GM21528 (cell line): ENCODE results near the gene IL34.
"Not testable (repeated sequence)": the region's sequence is repeated elsewhere in the genome, so short reads cannot be mapped to it uniquely, and the experiment has no call there.

Experiments
- ATAC-seq: cut with Tn5 transposase; IDR thresholded peaks from one replicate; pipeline ENCODE4 v1.9.1; 2021; ENCODE audit warnings: mild to moderate bottlenecking, moderate library complexity; ENCODE audit not compliant: unreplicated experiment, low FRiP score

IL34 gene

DNA sequence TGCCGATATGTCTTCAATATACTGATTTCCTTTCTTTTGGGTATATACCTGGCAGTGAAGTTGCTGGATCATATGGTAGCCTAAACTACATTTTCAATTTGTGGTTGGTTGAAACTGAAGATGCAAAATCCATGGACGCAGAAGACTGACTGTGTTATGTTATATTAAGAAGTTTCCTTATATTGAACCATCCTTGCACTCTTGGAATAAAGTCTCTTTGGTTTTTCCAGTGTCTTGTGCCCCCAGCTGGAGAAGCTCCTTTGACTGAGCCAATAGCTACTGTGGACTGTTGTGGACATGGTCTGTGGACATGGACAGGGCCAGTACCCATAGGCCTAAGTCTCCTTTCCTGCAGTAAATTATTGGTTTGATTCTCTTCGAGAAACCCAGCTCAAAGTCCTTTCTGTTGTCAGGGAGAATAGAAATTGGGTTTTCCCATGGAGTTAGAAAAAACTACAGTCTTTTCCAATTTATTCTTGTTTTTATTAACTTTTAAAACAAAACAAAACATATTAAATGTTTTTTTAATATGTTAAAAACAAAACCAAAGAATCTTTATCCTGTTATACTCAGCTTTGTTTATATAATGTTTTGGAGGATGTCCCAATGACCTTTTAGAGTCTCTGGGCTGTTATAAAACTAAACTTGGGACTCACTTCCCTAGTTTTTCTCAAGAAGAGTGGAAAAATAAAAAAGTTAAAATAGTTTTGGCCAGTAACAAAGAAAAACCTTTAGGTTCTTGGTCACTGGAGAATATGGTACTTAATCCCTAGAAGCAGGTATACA lies 15.2 kb upstream of the IL34 start:
- no peak for ATAC-seq

DNA sequence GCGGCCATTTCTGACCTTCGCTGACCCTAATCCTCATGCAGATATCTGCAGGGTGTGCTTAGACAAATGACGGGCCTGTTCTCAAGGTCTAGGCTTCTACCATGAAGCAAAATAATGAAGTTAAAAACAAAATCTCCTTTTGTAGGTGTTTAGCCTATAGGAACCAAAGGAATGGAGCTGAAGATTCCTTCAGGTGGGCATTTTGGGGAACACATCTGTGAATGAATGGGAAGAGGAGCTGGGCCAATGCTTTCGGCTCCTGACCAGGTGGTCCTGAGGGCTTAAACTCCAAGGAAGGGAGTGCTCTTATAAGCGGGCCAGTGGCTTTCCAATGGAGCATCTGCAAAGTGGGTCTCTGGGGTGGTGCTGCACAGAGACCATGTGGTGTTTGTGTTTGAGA lies 14.1 kb upstream of the IL34 start:
- ATAC-seq = no peak

DNA sequence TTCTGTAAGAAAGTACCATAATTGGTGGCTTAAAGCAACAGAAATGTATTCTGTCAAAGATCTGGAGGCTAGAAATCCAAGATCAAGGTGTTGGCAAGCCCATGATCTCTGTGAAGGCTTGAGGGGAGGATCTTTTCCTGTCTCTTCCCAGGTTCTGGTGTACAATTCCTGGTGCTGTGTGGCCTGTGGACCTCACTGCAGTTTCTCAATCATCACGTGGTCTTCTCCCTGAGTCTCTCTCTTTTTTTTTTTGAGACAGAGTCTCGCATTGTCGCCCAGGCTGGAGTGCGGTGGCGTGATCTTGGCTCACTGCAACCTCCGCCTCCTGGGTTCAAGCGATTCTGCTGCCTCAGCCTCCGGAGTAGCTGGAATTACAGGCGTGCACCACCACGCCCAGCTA lies 12.7 kb upstream of the IL34 start:
- not testable (repeated sequence) for ATAC-seq

DNA sequence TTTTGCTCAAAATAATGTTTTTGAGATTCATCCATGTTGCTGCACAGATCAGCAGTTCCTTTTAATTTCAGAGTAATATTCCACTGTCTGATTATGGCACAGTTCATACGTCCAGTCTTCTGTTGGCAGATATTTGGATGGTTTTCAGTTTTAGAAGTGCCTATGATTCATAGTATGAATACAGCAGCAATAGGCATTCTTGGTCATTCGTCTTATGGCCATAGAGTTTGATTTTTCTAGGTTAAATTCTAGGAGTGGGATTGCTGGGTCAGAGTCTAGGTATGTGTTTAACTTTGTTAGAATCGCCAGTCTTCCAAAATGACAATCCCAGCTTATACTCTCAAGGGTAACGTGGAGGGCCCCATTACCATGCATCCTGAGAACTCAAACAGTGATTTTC lies 11.5 kb upstream of the IL34 start:
- no peak for ATAC-seq

DNA sequence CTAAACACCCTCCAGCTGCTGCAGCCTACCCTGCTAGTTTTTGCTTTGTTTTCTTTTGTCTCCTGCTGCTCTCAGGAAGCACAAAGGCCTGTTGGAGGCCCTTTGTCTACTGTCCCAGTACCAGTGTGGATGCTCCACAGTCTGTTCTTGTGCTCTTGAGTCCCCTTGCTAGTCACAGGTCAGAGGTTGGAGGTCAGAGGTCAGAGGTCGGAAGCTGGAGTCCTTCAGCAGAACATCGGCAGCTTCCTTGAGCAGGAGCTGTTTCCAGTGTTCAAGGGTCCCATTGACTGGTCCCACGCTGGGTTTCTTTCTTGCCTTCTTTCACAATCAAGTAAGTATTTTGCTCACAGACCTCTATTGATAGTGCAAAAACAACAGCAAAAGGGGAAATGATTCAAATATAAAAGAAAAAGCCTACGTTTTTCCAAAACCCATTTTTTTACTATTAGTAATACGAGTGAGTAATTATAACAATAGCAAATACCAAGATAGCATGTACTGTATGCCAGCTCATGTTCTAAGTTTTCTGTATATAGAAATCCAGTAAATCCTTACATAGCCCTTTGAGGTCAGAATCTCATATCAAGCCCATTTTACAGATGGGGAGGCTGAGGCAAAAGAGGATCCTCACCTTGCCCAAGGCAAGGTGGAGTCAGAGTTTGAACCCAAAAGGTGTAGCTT lies 10.9 kb upstream of the IL34 start:
- no peak for ATAC-seq

DNA sequence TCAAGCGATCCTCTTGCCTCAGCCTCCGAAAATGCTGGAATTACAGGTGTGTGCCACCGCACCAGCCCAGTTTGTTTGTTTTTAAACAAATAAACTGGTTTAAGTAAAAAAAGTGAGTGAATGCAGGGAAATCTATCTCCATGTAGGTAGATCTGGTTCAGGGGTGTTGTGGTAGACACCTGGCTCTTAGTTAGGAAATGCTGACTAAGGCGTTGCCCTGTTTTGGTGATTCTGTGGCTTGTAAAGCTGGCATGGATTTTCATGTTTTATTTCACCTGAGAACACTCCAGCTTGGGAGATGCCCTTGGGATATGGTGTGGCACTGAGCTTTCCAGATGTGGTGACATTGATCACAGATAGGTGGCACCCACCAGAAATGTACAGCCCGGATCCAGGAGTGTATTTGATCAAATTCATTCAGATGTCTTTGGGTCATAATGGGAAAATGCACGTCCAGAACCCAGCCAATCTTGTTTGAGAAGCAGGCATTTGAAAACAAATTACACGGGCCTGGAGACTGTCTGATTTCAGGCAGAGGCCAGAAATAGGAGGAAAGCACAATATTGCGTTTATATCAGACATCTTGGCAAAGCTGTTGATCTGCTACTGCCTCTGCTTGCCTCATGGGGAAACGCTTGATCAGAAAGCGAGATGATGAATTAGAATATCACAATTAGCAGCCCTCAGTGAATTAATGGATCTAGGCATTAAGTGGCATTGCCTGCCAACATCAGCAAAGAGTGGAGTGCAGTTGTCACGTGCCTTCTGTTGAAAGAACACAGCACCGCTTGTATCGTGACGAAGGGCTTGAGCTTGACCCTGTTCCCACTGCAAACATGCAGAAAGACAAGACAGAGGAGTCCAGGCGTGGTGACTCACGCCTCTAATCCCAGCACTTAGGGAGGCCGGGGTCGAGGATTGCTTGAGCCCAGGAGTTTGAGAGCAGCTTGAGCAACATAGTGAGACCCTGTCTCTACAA lies 7.3 kb upstream of the IL34 start:
- ATAC-seq = no peak

DNA sequence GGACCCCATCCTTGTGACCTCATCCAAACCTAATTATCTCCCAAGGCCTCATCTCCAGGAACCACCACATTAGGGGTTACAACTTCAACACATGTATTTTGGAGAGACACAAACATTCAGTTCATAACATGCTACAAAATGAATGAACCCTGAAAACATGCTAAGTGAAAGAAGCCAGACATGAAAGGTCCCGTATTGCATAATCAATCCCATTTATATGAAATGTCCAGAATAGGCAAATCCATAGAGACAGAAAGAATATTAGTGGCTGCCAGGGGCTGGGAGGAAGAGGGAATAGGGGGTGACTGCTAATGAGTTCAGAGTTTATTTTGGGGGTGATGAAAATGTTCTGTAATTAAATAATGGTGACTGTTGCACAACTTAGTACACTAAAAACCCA lies 3.7 kb upstream of the IL34 start:
- ATAC-seq = no peak

DNA sequence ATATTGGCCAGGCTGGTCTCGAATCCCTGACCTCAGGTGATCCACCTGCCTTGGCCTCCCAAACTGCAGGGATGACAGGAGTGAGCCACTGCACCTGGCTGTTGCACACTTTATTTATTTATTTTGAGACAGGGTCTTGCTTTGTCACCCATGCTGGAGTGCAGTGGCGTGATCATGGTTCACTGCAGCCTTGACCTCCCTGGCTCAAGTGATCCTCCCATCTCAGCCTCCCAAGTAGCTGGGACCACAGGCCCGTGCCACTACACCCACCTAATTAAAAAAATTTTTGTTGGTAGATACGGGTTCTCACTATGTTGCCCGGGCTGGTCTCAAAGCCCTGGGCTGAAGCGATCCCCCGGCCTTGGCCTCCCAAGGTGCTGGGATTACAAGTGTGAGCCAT lies 3.1 kb upstream of the IL34 start:
- ATAC-seq = not testable (repeated sequence)

DNA sequence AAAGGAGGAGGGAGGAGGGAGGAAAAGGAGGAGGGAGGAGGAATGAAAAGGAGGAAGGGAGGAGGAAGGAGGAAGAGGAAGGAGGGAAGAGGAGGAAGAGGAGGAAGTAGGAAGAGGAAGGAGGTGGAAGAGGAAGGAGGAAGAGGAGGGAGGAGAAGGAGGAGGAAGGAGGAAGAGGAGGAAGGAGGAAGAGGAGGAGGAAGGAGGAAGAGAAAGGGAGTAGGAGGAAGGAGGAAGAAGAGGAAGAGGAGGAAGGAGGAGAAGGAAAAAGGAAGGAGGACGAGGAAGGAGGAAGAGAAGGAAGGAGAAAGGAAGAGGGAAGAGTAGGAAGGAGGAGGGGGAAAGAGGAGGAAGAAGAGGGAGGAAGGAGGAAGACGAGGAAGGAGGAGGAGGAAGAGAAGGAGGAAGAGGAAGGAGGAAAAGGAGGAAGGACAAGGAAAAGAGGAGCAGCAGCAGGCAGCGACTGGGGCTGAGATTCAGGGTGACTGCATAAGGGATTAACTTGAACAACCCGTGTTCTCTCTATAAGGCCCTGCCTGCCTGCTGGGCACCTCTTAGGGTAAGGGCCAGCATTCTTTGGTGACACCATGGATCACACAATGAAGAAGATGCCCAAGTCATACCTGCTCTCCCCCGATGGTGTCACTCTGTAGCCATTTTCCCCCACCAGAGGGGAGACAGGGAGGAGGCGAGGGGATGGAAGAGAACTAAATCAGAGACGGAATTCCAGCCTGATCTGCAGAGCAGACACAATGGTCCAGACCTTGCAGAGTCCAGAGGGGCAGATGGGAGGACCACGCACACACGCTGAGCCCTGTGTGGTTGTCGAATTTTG lies 1.4 kb upstream of the IL34 start:
- no peak for ATAC-seq

DNA sequence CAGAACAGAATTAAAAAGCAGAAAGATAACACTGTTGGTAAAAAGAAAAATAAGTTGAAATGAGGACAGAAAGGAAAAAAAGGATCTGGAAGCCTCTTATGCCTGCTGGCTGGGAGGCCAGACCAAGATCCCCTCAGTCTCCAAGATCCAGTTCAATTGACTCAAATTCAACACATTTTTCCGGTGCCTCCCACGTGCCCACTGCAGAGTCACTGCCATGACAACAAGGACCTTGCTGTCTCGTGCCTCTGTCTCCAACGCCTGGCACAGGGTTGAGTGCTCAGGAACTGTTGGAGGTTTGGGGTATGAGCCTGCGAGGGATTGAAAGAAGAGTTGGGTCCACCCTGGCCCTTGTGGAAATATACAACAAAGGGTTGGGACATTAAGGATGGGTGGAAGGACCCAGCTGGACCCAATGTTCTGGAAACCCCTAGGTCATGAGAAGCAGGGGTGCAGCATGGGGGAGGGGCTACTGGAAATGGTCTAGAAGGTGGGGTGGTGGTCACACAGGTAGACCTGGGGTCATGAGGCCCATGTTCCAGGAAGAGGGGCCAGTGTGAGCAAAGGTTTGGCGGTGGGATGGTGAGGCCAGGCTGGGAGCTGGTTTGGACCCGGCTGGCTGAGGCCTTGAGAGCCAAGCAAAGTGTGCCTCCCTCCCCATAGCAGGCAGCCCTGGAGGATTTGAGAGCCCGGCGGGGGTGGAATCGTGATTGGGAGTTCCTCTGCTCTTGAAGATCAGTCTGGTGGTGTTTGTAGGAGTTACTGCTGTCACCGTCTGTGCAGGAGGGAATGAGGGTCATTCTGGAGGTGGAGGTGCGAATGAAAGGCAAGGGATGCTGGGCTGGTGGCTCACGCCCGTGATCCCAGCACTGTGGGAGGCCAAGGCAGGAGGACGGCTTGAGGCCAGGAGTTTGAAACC lies 1.3 kb downstream of the IL34 start:
- ATAC-seq = no peak

DNA sequence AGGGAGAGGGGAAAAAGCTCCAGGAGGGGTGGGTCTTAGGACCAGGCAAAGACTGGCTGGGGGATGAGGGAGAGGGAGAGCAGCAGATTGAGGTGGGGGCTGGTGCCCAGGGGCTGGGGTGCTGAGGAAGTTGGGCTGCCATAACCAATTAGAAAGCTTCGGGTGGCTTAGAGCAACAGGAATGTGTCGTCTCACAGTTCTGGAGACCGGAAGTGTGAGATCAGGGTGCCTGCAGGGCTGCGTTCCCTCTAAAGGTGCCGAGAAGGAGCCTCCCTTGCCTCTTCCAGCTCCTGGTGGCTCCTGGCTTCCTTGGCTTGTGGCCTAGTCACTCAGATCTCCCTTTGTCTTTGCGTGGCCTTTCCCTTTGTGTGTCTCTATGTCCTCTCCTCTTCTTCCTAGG lies 2.2 kb downstream of the IL34 start:
- no peak for ATAC-seq

DNA sequence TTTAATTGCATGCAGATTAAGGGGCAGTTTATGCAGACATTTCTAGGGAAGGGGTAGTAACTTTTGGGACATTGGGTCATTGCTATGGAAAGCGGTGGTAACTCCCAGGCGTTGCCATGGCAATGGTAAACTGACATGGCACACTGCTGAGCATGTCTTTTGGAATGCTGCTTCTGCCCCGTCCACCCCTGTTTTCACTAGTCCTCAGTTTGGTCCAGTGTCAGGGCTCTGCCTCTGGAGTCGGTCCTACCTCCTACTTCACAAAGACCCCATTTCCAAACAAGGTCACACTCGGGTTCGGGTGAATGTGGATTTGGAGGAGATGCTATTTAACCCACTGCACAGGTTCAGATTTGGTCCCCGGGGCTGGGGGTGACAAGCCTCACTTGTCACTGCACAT lies 2.9 kb downstream of the IL34 start:
- ATAC-seq = no peak

DNA sequence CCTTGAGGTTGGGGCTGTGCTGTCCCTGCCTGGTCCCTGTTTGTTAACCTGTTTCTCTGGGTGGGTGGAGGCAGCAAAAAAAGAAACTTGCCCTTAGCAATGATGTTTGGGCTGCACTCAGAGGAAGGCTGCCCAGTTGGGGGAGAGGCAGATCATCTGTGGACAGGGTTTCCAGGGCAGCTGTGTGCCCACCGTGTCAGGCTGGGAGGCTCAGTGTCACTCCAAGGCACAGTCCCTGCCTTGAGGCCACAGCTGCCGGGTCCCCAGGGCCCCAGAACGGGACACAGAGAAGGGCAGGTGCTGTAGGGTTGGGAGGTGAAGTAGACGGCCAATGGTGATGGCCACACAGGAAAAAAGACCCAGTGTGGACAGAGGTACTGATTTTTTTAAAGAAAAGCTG lies 3.9 kb downstream of the IL34 start:
- no peak for ATAC-seq

DNA sequence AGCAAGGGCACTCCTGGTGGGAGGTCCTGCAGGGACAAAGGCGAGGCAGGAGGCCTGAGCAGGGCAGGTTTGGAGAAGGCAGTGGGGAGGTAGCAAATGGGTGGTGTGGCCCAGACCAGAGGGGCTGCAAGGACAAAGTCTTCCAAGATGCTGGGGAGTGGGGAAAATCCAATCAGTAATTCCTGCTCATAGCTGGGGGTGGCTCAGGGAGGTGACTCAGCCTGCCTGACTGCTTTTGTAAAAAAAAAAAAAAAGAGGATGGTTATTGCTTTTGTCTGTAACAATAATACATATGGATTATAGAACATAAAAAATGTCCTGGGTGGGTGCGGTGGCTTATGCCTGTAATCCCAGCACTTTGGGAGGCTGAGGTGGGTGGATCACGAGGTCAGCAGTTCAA lies 5.2 kb downstream of the IL34 start:
- no peak for ATAC-seq

DNA sequence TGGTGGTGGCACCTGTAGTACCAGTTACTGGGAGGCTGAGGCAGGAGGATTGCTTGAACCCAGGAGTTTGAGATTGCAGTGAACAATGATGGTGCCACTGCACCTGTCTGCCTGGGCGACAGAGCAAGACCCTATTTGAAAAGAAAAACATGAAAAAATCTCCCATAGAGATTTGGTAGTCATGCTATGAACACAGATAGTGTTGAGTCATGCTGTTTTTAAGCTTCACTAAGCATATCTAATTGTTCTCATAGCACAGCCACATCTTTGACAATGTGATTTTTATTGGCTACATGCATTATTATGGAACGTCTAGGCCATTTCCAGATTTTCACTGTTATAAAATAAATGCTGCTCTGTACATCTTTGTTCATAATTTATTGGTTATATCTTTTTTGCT lies 6.0 kb downstream of the IL34 start:
- no peak for ATAC-seq

DNA sequence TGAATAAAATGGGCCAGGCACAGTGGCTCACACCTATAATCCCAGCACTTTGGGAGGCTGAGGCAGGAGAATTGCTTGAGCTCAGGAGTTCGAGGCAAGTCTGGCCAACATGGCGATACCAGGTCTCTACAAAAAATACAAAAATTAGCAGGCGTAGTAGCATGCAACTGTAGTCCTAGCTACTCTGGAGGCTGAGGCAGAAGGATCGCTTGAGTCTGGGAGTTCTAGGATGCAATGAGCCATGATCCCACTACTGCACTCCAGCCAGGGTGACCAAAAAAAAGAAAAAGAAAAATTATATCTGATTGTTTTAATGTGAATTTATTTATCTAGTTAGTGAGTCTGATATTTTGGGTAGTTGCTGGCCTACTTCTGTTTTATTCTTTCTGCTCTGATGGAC lies 7.0 kb downstream of the IL34 start:
- no peak for ATAC-seq

DNA sequence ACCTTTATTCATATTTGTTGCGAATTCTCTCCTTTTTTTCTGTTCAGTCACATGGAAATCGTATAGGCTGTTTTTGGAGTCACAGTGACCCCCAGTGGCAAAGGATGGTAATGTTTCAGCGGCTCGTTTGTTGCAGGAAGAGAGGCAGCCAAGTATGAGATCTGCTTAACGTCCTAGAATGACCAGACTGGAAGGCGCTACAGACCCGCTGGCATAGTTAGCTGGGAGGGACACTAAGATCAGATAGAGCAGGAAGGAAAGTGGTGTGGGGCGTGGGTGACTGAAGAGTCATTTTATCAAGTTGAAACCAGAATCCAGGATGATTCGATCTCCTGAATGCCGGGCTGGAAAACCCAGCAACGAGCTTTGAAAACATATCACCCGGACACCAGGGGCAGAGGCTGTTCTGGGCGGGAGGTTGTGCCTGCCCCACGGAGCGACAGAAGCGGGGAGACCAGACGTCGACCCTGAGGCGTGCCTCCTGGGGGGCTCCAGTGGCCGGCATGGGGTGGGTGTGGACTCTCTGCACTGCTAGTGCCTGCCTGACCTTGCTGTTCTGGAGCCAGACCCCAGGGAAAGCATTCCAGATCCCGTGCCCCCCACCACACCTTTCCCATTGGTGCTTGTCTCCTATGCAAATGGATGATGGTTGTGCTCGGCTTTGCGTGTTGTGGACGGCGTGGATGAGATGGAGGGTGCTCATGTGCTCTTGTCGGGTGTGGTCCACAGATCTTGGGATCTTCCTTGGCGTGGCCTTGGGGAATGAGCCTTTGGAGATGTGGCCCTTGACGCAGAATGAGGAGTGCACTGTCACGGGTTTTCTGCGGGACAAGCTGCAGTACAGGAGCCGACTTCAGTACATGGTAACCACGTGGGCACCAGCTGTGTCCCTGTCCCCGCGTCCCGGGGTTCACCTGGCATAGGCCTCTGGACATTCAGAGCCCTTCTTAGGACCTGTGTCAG lies 7.7 kb downstream of the IL34 start:
- ATAC-seq = no peak

DNA sequence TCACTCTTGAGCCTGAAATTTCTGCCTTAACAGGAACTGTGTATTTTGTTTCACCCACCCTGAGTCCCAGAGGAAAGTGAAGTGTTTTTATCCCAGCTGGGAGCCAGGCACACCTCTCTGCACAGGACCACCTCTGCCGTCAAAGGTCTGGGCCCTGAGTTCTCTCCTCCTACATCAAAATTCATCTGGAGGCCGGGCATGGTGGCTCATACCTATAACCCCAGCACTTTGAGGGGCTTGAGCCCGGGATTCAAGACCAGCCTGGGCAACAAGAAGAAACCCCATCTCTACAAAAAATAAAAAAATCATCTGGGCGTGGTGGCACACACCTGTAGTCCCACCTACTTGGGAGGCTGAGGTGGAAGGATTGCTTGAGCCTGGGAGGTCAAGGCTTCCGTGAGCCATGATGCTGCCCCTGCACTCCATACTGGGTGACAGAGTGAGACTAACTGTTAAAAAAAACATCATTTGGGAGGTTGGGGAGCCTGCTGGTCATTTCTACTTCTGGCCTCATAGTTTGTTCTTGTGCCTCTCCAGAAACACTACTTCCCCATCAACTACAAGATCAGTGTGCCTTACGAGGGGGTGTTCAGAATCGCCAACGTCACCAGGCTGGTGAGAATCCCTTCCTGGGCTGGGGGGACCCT lies 9.8 kb downstream of the IL34 start:
- ATAC-seq = no peak
